Thoracic aorta (tissue), 2 donors: ENCODE data around the gene GSN. TPM values are rescaled to one million over a fixed set of nuclear protein-coding genes. Genes with fewer than 3 reads are reported as not detected.

Experiments used
- ATAC-seq: fragments of 150-250 bp; one replicate; pipeline ENCODE4 v1.8.0; 2017; ENCODE audit warnings: low read depth; ENCODE audit not compliant: insufficient number of reproducible peaks, low FRiP score
- DNase-seq: peaks from one replicate; pipeline ENCODE4 v3.0.0-alpha.2; 2020; ENCODE audit warnings: low spot score
- H3K27ac ChIP-seq, 2 donors: fragments of 200-600 bp; sonication (generic); 1 replicate in 1 of 2; 2 replicates in 1 of 2; pipeline ENCODE4 v1.5.1; 2016; ENCODE audit warnings: mild to moderate bottlenecking in 2 of 2, moderate library complexity in 2 of 2
- H3K27me3 ChIP-seq: fragments of 200-600 bp; sonication (generic); replicated peaks from 2 replicates; pipeline ENCODE4 v1.6.0; 2016; ENCODE audit warnings: mild to moderate bottlenecking; ENCODE audit not compliant: insufficient read depth
- H3K36me3 ChIP-seq: fragments of 200-600 bp; sonication (generic); one replicate; pipeline ENCODE4 v1.5.1; 2016
- H3K4me1 ChIP-seq, 2 donors: fragments of 200-600 bp; sonication (generic); 1 replicate in 1 of 2; 2 replicates in 1 of 2; pipeline versions ENCODE4 v1.5.1 to v1.6.0; 2016; ENCODE audit warnings: low read depth in 2 of 2, mild to moderate bottlenecking in 1 of 2; ENCODE audit not compliant: control insufficient read depth in 1 of 2
- H3K4me3 ChIP-seq: fragments of 200-600 bp; sonication (generic); 2 replicates; pipeline ENCODE4 v1.5.1; 2016; ENCODE audit warnings: mild to moderate bottlenecking
- H3K9me3 ChIP-seq: fragments of 200-600 bp; sonication (generic); 2 replicates; pipeline ENCODE4 v1.5.1; 2016
- CTCF ChIP-seq: fragments of 200-600 bp; sonication (generic); IDR thresholded peaks from one replicate; pipeline ENCODE4 v1.5.1; 2019; ENCODE audit warnings: antibody characterized with exemption
- total RNA-seq, 2 donors: library from RNA; depleted of rRNA; stranded (reverse); fragments of >200 nt; gene quantifications; one replicate each; pipeline versions ENCODE4 v1.1.0 to v1.2.3, GENCODE V29; 2016

GSN gene
- total RNA-seq, 2 donors from 2014 or later: 3,187 to 4,234 TPM

- H3K4me3 ChIP-seq: no peak overlapping the region
- H3K36me3 ChIP-seq: peaks cover 21% of the 10 kb centered on the region
- peaks cover 58% of the 10 kb centered on the region in 2 donors for H3K4me1 ChIP-seq
- no peak for TF ChIP-seq CTCF
- H3K27me3 ChIP-seq: no peaks in the 10 kb centered on the region
- peak overlapping the region in 1 of 2 donors; percentile 47 for H3K27ac ChIP-seq
- no peak for DNase-seq
- H3K9me3 ChIP-seq: no peaks in the 10 kb centered on the region
- no peak for ATAC-seq
Observed at GRCh38 chr9:121357011-121357410, 89.0 kb downstream of the GSN start.

GRCh38 chr9:121358751-121359150 lies 90.8 kb downstream of the GSN start:
- no peak for ATAC-seq
- peak overlapping the region; percentile 89 to 99 for H3K27ac ChIP-seq
- H3K4me3 ChIP-seq: no peak overlapping the region
- H3K4me1 ChIP-seq: peaks cover 70% of the 10 kb centered on the region in 2 donors
- no peaks in the 10 kb centered on the region for H3K27me3 ChIP-seq
- TF ChIP-seq CTCF: no peak
- H3K36me3 ChIP-seq: peaks cover 5% of the 10 kb centered on the region
- no peaks in the 10 kb centered on the region for H3K9me3 ChIP-seq
- DNase-seq: no peak

GRCh38 chr9:121359351-121360294 lies 91.7 kb downstream of the GSN start:
- no peak overlapping the region for H3K4me3 ChIP-seq
- ATAC-seq (no peak), DNase-seq (no peak)
- peaks cover 70 to 76% of the 10 kb centered on the region in 2 donors for H3K4me1 ChIP-seq
- H3K27ac ChIP-seq: peak overlapping the region; percentile 89 to 99
- no peaks in the 10 kb centered on the region for H3K36me3 ChIP-seq
- no peak for TF ChIP-seq CTCF
- H3K27me3 ChIP-seq: no peaks in the 10 kb centered on the region
- H3K9me3 ChIP-seq: no peaks in the 10 kb centered on the region

GRCh38 chr9:121360601-121361374 lies 92.8 kb downstream of the GSN start:
- DNase-seq (no peak), ATAC-seq (peak; percentile 39)

More at GRCh38 chr9:121360601-121361374, 92.8 kb downstream of the GSN start:
- TF ChIP-seq CTCF: no peak
- Histone ChIP-seq H3K9me3 (no peaks in the 10 kb centered on the region), H3K27ac (peak overlapping the region; percentile 89 to 99), H3K4me3 (peak overlapping the region; percentile 42), H3K4me1 (peaks cover 78 to 87% of the 10 kb centered on the region in 2 donors), H3K36me3 (no peaks in the 10 kb centered on the region), H3K27me3 (no peaks in the 10 kb centered on the region)
